Astrocyte of the cerebellum (primary cell): Measurements from ENCODE around the gene GRPEL1.

Experiments
- DNase-seq: peaks from one replicate; pipeline ENCODE4 v3.0.0-alpha.2; 2011; ENCODE audit warnings: low read depth
- H3K4me3 ChIP-seq: 2 replicates; pipeline ENCODE4 v1.5.1; 2011; ENCODE audit warnings: mild to moderate bottlenecking, low read depth, low read length, moderate library complexity
- CTCF ChIP-seq: IDR thresholded peaks from 2 replicates; pipeline ENCODE4 v1.5.1; 2012; ENCODE audit warnings: low read length, low read depth, moderate library complexity, mild to moderate bottlenecking; ENCODE audit errors: missing control alignments
- in situ Hi-C: cut with HindIII; loops from 2 replicates; pipeline ENCODE4 v1.10.0; 2017; ENCODE audit warnings: low sequenced_read_pairs

Gene GRPEL1

GRCh38 chr4:7023486-7023885 lies 44.4 kb downstream of the GRPEL1 start:
- TF ChIP-seq CTCF: no peak
- in situ Hi-C loops: loop anchor here (5.0 kb wide), 1 partner anchor 36 kb away; no protein-coding TSS in a partner anchor
- no peak overlapping the region for H3K4me3 ChIP-seq
- DNase-seq: no peak

- peak; percentile 8 for DNase-seq
- no peak for TF ChIP-seq CTCF
- H3K4me3 ChIP-seq: no peak overlapping the region
- in situ Hi-C loops: loop anchor here (5.0 kb wide), 1 partner anchor 35 kb away; no protein-coding TSS in a partner anchor
These were observed 45.8 kb downstream of the GRPEL1 start for GRCh38 chr4:7021930-7022664.

- no peak for TF ChIP-seq CTCF
- in situ Hi-C loops: loop anchor here (5.0 kb wide), 1 partner anchor 34 kb away; no protein-coding TSS in a partner anchor
- H3K4me3 ChIP-seq: no peak overlapping the region
These were observed 46.5 kb downstream of the GRPEL1 start for GRCh38 chr4:7021355-7021754.

GRCh38 chr4:7020856-7021255 lies 47.0 kb downstream of the GRPEL1 start:
- no peak for DNase-seq
- no peak overlapping the region for H3K4me3 ChIP-seq
- no peak for TF ChIP-seq CTCF
- in situ Hi-C loops: loop anchor here (5.0 kb wide), 1 partner anchor 34 kb away; no protein-coding TSS in a partner anchor

More at GRCh38 chr4:7021355-7021754, 46.5 kb downstream of the GRPEL1 start:
- DNase-seq: no peak

- in situ Hi-C loops: loop anchor here (5.0 kb wide), 1 partner anchor 33 kb away; no protein-coding TSS in a partner anchor
- H3K4me3 ChIP-seq: no peak overlapping the region
- TF ChIP-seq CTCF: no peak
- DNase-seq: no peak
These were observed 47.6 kb downstream of the GRPEL1 start for GRCh38 chr4:7020290-7020689.

GRCh38 chr4:7019367-7019766 lies 48.5 kb downstream of the GRPEL1 start:
- H3K4me3 ChIP-seq: no peak overlapping the region
- no peak for DNase-seq
- in situ Hi-C loops: no loop called here
- no peak for TF ChIP-seq CTCF
